Epithelial cell of esophagus (primary cell): ENCODE measurements around the gene GUCY2C.
"Not testable (repeated sequence)": the region's sequence is repeated elsewhere in the genome, so short reads cannot be mapped to it uniquely, and the experiment has no call there.

Experiments used
- DNase-seq: peaks from one replicate; pipeline ENCODE4 v3.0.0; 2010; ENCODE audit warnings: low read depth
- H3K4me3 ChIP-seq: 2 replicates; pipeline ENCODE4 v1.5.1; 2011; ENCODE audit warnings: mild to moderate bottlenecking, low read length, control low read depth
- CTCF ChIP-seq: IDR thresholded peaks from 2 replicates; pipeline ENCODE4 v1.5.1; 2011; ENCODE audit warnings: low read depth, mild to moderate bottlenecking, low read length, control low read depth, inconsistent platforms; ENCODE audit not compliant: insufficient read depth; ENCODE audit errors: missing control alignments

GUCY2C gene

GRCh38 chr12:14696265-14696741, at the start of gene GUCY2C:
Gene GUCY2C (minus strand): TSS chr12:14696599. CDS start chr12:14696448, 151 bp downstream.
- TF ChIP-seq CTCF: no peak
- H3K4me3 ChIP-seq: no peak within 1 kb of the TSS
- no peak for DNase-seq

DNA sequence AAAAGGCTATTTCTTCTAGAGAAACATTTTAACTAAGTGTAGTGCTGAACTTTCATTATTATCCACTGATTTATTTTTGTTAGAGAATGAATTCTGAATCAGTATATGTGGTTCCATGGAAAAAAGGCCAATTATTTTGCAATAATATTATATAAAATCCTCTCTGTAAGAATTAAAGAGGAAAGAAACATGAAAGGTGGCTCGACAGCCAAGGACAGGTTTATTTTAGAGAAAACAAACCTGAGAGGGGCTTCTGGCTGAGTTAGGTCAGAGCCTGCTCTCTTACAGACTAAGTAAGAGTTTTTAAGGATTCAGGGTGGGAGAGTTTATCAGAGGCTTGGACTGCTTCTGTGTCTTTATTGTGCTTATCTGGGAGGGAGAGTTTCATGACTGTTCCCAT, 46.7 kb upstream of the GUCY2C start:
- no peak overlapping the region for H3K4me3 ChIP-seq
- no peak for DNase-seq
- TF ChIP-seq CTCF: no peak

DNA sequence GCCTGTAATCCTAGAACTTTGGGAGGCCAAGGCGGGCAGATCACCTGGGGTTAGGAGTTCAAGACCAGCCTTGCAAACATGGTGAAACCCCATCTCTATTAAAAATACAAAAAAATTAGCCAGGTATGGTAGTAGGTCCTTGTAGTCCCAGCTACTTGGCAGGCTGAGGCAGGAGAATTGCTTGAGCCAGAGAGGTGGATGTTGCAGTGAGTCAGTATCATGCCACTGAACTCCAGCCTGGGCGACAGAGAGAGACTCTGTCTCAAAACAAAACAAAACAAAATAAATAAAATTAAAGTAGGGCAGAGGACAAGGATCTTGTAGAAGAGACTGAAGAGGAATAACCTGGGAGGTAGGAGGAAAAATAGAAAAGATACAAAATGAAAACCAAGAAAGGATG, 45.5 kb upstream of the GUCY2C start:
- no peak for TF ChIP-seq CTCF
- DNase-seq: no peak
- no peak overlapping the region for H3K4me3 ChIP-seq

DNA sequence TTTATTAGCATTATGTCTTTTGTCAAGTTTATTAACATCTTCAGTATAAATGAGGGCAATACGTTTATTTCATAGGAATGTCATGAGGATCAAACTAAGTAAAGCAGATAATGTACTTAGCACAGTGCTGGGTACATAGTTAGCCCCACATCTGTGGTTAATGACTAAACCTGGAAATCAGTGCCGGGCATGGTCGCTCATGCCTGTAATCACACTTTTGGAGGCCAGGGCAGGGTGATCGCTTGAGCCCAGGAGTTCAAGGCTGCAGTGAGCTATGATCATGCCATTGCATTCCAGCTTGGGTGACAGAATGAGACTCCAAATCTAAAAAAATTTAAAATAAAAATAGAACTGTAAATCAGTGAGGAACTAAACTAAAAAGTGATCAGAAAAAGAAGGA, 44.8 kb upstream of the GUCY2C start:
- TF ChIP-seq CTCF: no peak
- DNase-seq: no peak
- H3K4me3 ChIP-seq: no peak overlapping the region

DNA sequence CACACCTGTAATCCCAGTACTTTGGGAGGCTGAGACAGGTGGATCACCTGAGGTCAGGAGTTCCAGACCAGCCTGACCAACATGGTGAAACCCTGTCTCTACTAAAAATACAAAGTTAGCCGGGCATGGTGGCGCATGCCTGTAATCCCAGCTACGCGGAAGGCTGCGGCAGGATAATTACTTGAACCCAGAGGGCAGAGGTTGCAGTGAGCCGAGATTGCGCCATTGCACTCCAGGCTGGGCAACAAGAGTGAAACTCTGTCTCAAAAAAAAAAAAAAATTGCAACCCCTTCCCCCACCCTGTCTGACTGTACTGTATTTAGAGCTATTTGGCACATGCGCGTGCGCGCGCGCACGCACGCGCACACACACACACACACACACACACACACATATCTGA, 40.0 kb upstream of the GUCY2C start:
- H3K4me3 ChIP-seq, DNase-seq: not testable (repeated sequence)

- no peak overlapping the region for H3K4me3 ChIP-seq
These were observed 35.4 kb upstream of the GUCY2C start for GRCh38 chr12:14731821-14732220.

GRCh38 chr12:14729586-14729985, 33.2 kb upstream of the GUCY2C start:
- H3K4me3 ChIP-seq: no peak overlapping the region
- no peak for TF ChIP-seq CTCF
- no peak for DNase-seq

More at GRCh38 chr12:14731821-14732220, 35.4 kb upstream of the GUCY2C start:
- no peak for DNase-seq
- no peak for TF ChIP-seq CTCF
